PC-3 (cell line): Measurements from ENCODE around the gene INMT. TPM values are rescaled to one million over a fixed set of nuclear protein-coding genes. Genes with fewer than 3 reads are reported as not detected.

Experiments
- ATAC-seq: fragments of 200-7000 bp; cut with Tn5 transposase; 2 replicates; pipeline ENCODE4 v1.9.1; 2020; ENCODE audit warnings: mild to moderate bottlenecking, moderate library complexity
- BruUV-seq: library from RNA; stranded (reverse); fragments of 400-500 nt; replicated peaks from 2 replicates; lab custom pipeline; 2021; lab: Mats Ljungman, UMichigan
- CTCF ChIA-PET: fragments of 300-600 bp; sonication (Branson Sonifier 250); formaldehyde crosslinking; loops from one replicate; lab custom pipeline; 2022; ENCODE audit warnings: antibody characterized with exemption; lab: Charles Lee
- POLR2A ChIA-PET: fragments of 300-600 bp; sonication (Branson Sonifier 250); formaldehyde crosslinking; loops from one replicate; lab custom pipeline; 2022; ENCODE audit warnings: antibody characterized with exemption; ENCODE audit not compliant: unreplicated experiment; lab: Charles Lee
- DNase-seq: peaks from one replicate; pipeline ENCODE4 v3.0.0-alpha.2; 2015
- H2AFZ ChIP-seq: fragments of 300-600 bp; sonication (generic); 2 replicates; pipeline ENCODE4 v1.6.0; 2016; ENCODE audit warnings: antibody characterized with exemption, low read length
- H3F3A ChIP-seq: fragments of 300-600 bp; sonication (generic); one replicate; pipeline ENCODE4 v1.6.0; 2017; ENCODE audit warnings: antibody characterized with exemption, low read length, control low read depth, mild to moderate bottlenecking; ENCODE audit not compliant: unreplicated experiment
- H3K27ac ChIP-seq: fragments of 300-600 bp; sonication (generic); 2 replicates; pipeline ENCODE4 v1.5.1; 2016; ENCODE audit warnings: mild to moderate bottlenecking, low read length
- H3K27me3 ChIP-seq: fragments of 300-600 bp; sonication (generic); 2 replicates; pipeline ENCODE4 v1.6.1; 2016; ENCODE audit warnings: low read length, mixed read lengths
- H3K36me3 ChIP-seq: fragments of 300-600 bp; sonication (generic); 2 replicates; pipeline ENCODE4 v1.6.1; 2016; ENCODE audit warnings: low read depth, mixed run types, low read length, mixed read lengths
- H3K4me1 ChIP-seq: fragments of 300-600 bp; sonication (generic); 2 replicates; pipeline ENCODE4 v1.5.1; 2016; ENCODE audit warnings: low read length; ENCODE audit not compliant: insufficient read depth
- H3K4me2 ChIP-seq: fragments of 300-600 bp; sonication (generic); 2 replicates; pipeline ENCODE4 v1.6.0; 2016; ENCODE audit warnings: low read length
- H3K4me3 ChIP-seq: fragments of 300-600 bp; sonication (generic); 2 replicates; pipeline ENCODE4 v1.5.1; 2016; ENCODE audit warnings: mild to moderate bottlenecking, low read length, mixed read lengths
- H3K79me2 ChIP-seq: fragments of 300-600 bp; sonication (generic); 2 replicates; pipeline ENCODE4 v1.6.1; 2017; ENCODE audit warnings: low read length, mixed read lengths
- H3K9ac ChIP-seq: fragments of 300-600 bp; sonication (generic); 2 replicates; pipeline ENCODE4 v1.6.0; 2016; ENCODE audit warnings: mild to moderate bottlenecking, low read length
- H3K9me2 ChIP-seq: fragments of 300-600 bp; sonication (generic); replicated peaks from 2 replicates; pipeline ENCODE4 v1.6.1; 2016; ENCODE audit warnings: mixed run types, low read length, mixed read lengths
- H3K9me3 ChIP-seq: fragments of 300-600 bp; sonication (generic); 2 replicates; pipeline ENCODE4 v1.6.1; 2016; ENCODE audit warnings: low read length, mixed read lengths
- H4K20me1 ChIP-seq: fragments of 300-600 bp; sonication (generic); 2 replicates; pipeline ENCODE4 v1.6.1; 2016; ENCODE audit warnings: low read length, mixed read lengths
- CTCF ChIP-seq: fragments of 300-600 bp; sonication (generic); conservative IDR thresholded peaks from 2 replicates; pipeline ENCODE4 v1.5.1; 2017; ENCODE audit warnings: antibody characterized with exemption, low read depth, mild to moderate bottlenecking, low read length
- EZH2 ChIP-seq: fragments of 300-600 bp; sonication (generic); IDR thresholded peaks from one replicate; pipeline ENCODE4 v1.6.1; 2017; ENCODE audit warnings: antibody characterized with exemption, mild to moderate bottlenecking, low read length; ENCODE audit not compliant: unreplicated experiment
- EZH2phosphoT487 ChIP-seq: fragments of 300-600 bp; sonication (generic); IDR thresholded peaks from 2 replicates; pipeline ENCODE4 v1.6.1; 2018; ENCODE audit warnings: mild to moderate bottlenecking, antibody characterized with exemption, low read length, borderline replicate concordance
- intact Hi-C: fragments of 100-400 bp; cut with micrococcal nuclease; formaldehyde crosslinking; loops from 2 replicates; pipeline ENCODE4 v1.9.0; 2023
- total RNA-seq: library from RNA; depleted of rRNA; stranded (reverse); fragments of >200 nt; gene quantifications from 2 replicates; pipeline ENCODE4 v1.2.3, GENCODE V29; 2014

The INMT gene
- total RNA-seq, 1 experiment from 2014 or later = not detected

GRCh38 chr7:30730996-30731395, 20.9 kb upstream of the INMT start:
- no peaks in the 10 kb centered on the region for H4K20me1 ChIP-seq
- ATAC-seq = no peak
- H3K9me3 ChIP-seq = no peaks in the 10 kb centered on the region
- H3K36me3 ChIP-seq = no peaks in the 10 kb centered on the region
- no peaks in the 10 kb centered on the region for H3K79me2 ChIP-seq
- POLR2A ChIA-PET = no interaction called here
- 0 out of 2 replicates have a peak, but pooled peaks cover 8% of the 10 kb centered on the region for H3K4me1 ChIP-seq
- TF ChIP-seq EZH2 (no peak), EZH2phosphoT487 (no peak), CTCF (no peak)
- no peak overlapping the region for H2AFZ ChIP-seq
- BruUV-seq = no TSS peak
- no peak for DNase-seq
- H3K4me2 ChIP-seq = no peak overlapping the region
- H3K4me3 ChIP-seq = no peak overlapping the region
- H3F3A ChIP-seq = no peaks in the 10 kb centered on the region
- CTCF ChIA-PET = no interaction called here
- no peak overlapping the region for H3K9ac ChIP-seq
- H3K27me3 ChIP-seq = peaks cover 38% of the 10 kb centered on the region
- intact Hi-C loops = no loop called here
- no peaks in the 10 kb centered on the region for H3K9me2 ChIP-seq
- no peak overlapping the region for H3K27ac ChIP-seq

DNA sequence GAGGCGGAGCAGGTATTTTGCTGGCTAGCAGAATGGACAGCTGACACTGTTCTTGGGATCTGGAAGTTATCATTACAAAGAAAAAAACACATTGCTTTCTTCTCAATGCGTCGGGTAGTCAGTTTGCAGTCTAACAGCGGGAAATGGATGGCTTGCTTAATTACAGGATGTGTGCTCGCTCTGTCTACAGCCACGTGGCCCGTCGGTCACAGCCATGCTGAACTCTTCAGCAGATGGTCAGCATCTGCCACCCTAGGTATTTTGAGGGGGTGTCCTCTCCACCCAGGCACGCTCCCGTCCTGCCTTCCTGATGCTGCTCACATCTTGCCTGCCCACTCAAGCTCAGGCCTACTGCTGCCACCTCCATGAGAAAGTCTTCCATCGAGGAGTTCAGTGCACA, 20.4 kb upstream of the INMT start:
- Histone ChIP-seq H3K36me3 (no peaks in the 10 kb centered on the region), H3K4me2 (no peak overlapping the region), H4K20me1 (no peaks in the 10 kb centered on the region), H3K27ac (no peak overlapping the region), H2AFZ (no peak overlapping the region), H3F3A (no peaks in the 10 kb centered on the region), H3K9me3 (no peaks in the 10 kb centered on the region), H3K27me3 (peaks cover 40% of the 10 kb centered on the region), H3K4me3 (no peak overlapping the region), H3K79me2 (no peaks in the 10 kb centered on the region), H3K9ac (no peak overlapping the region), H3K9me2 (no peaks in the 10 kb centered on the region), H3K4me1 (0 out of 2 replicates have a peak, but pooled peaks cover 8% of the 10 kb centered on the region)
- TF ChIP-seq EZH2 (no peak), CTCF (no peak), EZH2phosphoT487 (no peak)
- intact Hi-C loops = no loop called here
- CTCF ChIA-PET = no interaction called here
- no peak for DNase-seq
- ATAC-seq = no peak
- BruUV-seq = no TSS peak
- POLR2A ChIA-PET = no interaction called here

- ChIA-PET CTCF (no interaction called here), POLR2A (no interaction called here)
- no peak overlapping the region for H3K4me3 ChIP-seq
- no peak overlapping the region for H3K27ac ChIP-seq
- no peak overlapping the region for H3K4me2 ChIP-seq
- H3K79me2 ChIP-seq = no peaks in the 10 kb centered on the region
- no peaks in the 10 kb centered on the region for H3K36me3 ChIP-seq
- ATAC-seq = no peak
- no peak overlapping the region for H2AFZ ChIP-seq
- no peaks in the 10 kb centered on the region for H4K20me1 ChIP-seq
- no peaks in the 10 kb centered on the region for H3K9me3 ChIP-seq
- DNase-seq = no peak
- no peaks in the 10 kb centered on the region for H3F3A ChIP-seq
- 0 out of 2 replicates have a peak, but pooled peaks cover 4% of the 10 kb centered on the region for H3K4me1 ChIP-seq
- intact Hi-C loops = no loop called here
- no TSS peak for BruUV-seq
- H3K9ac ChIP-seq = no peak overlapping the region
- H3K9me2 ChIP-seq = no peaks in the 10 kb centered on the region
- H3K27me3 ChIP-seq = peaks cover 47% of the 10 kb centered on the region
- TF ChIP-seq EZH2phosphoT487 (no peak), EZH2 (no peak), CTCF (no peak)
These were observed 19.3 kb upstream of the INMT start for GRCh38 chr7:30732606-30733005.
